IMR-90 (cell line): ENCODE measurements around the gene MLLT1. TPM values are rescaled to one million over a fixed set of nuclear protein-coding genes. Genes with fewer than 3 reads are reported as not detected.

ENCODE experiments used
- ATAC-seq: fragments of 200-7000 bp; cut with Tn5 transposase; 2 replicates; pipeline ENCODE4 v1.9.1; 2020; ENCODE audit warnings: low read depth, mild to moderate bottlenecking, moderate library complexity
- BruUV-seq: library from RNA; stranded (reverse); fragments of 400-500 nt; replicated peaks from 2 replicates; lab custom pipeline; 2021; lab: Mats Ljungman, UMichigan
- CTCF ChIA-PET: fragments of 300-600 bp; formaldehyde crosslinking; extraction: SDS; loops from one replicate; lab custom pipeline; 2021; ENCODE audit warnings: antibody characterized with exemption; lab: Yijun Ruan, JAX
- POLR2A ChIA-PET: fragments of 300-600 bp; sonication (Branson Sonifier 250); formaldehyde crosslinking; loops from one replicate; lab custom pipeline; 2022; ENCODE audit warnings: antibody characterized with exemption; ENCODE audit not compliant: unreplicated experiment; lab: Charles Lee
- DNase-seq: peaks from one replicate; pipeline ENCODE4 v3.0.0; 2013
- H2AFZ ChIP-seq: replicated peaks from 2 replicates; pipeline ENCODE3; 2013; ENCODE audit warnings: low read length, mild to moderate bottlenecking; ENCODE audit not compliant: poor library complexity
- H2AK5ac ChIP-seq: 2 replicates; pipeline ENCODE4 v1.6.1; 2013; ENCODE audit warnings: low read depth, low read length, inconsistent platforms
- H2AK9ac ChIP-seq: replicated peaks from 2 replicates; pipeline ENCODE3; 2013; ENCODE audit warnings: mild to moderate bottlenecking, low read depth, low read length, moderate library complexity; ENCODE audit not compliant: poor library complexity
- H2BK120ac ChIP-seq: 2 replicates; pipeline ENCODE4 v1.6.1; 2013; ENCODE audit warnings: low read depth, low read length, inconsistent platforms
- H2BK15ac ChIP-seq: 3 replicates; pipeline ENCODE4 v1.6.1; 2013; ENCODE audit warnings: low read depth, low read length, inconsistent platforms
- H2BK20ac ChIP-seq: 2 replicates; pipeline ENCODE4 v1.6.1; 2013; ENCODE audit warnings: low read depth, mild to moderate bottlenecking, inconsistent platforms, low read length, moderate library complexity
- H2BK5ac ChIP-seq: 2 replicates; pipeline ENCODE4 v1.6.1; 2013; ENCODE audit warnings: mild to moderate bottlenecking, low read depth, low read length, inconsistent platforms; ENCODE audit not compliant: poor library complexity, severe bottlenecking
- H3K14ac ChIP-seq: replicated peaks from 2 replicates; pipeline ENCODE4 v1.6.1; 2013; ENCODE audit warnings: low read depth, low read length, inconsistent platforms
- H3K18ac ChIP-seq: 2 replicates; pipeline ENCODE4 v1.6.1; 2013; ENCODE audit warnings: low read depth, low read length, control low read depth
- H3K23ac ChIP-seq: 2 replicates; pipeline ENCODE4 v1.6.1; 2013; ENCODE audit warnings: low read depth, low read length, inconsistent platforms
- H3K27ac ChIP-seq: 2 replicates; pipeline ENCODE4 v1.5.1; 2013; ENCODE audit warnings: mild to moderate bottlenecking, control low read depth, low read length; ENCODE audit not compliant: insufficient read depth
- H3K27me3 ChIP-seq: 2 replicates; pipeline ENCODE4 v1.6.1; 2013; ENCODE audit warnings: low read length; ENCODE audit not compliant: control insufficient read depth, insufficient read depth
- H3K36me3 ChIP-seq: 2 replicates; pipeline ENCODE4 v1.6.1; 2013; ENCODE audit warnings: low read length, mixed read lengths; ENCODE audit not compliant: control insufficient read depth, insufficient read depth
- H3K4ac ChIP-seq: 2 replicates; pipeline ENCODE4 v1.6.1; 2013; ENCODE audit warnings: low read depth, low read length, inconsistent platforms
- H3K4me1 ChIP-seq: 2 replicates; pipeline ENCODE4 v1.6.1; 2013; ENCODE audit warnings: low read length, mixed read lengths; ENCODE audit not compliant: control insufficient read depth, insufficient read depth
- H3K4me2 ChIP-seq: 2 replicates; pipeline ENCODE4 v1.6.1; 2013; ENCODE audit warnings: low read depth, mild to moderate bottlenecking, control low read depth, low read length, moderate library complexity
- H3K4me3 ChIP-seq: 2 replicates; pipeline ENCODE4 v1.5.1; 2013; ENCODE audit warnings: low read depth, mild to moderate bottlenecking, control low read depth, low read length, moderate library complexity; ENCODE audit not compliant: insufficient read depth
- H3K56ac ChIP-seq: 2 replicates; pipeline ENCODE4 v1.6.1; 2013; ENCODE audit warnings: low read length, inconsistent platforms; ENCODE audit not compliant: insufficient read depth; ENCODE audit errors: extremely low read depth
- H3K79me1 ChIP-seq, 2 experiments: 2 replicates each; pipeline ENCODE4 v1.6.1; 2013; ENCODE audit warnings: low read length in 2 of 2, inconsistent platforms in 1 of 2, low read depth in 1 of 2
- H3K9ac ChIP-seq: 2 replicates; pipeline ENCODE4 v1.6.1; 2013; ENCODE audit warnings: low read depth, low read length, control low read depth
- H3K9me1 ChIP-seq: 2 replicates; pipeline ENCODE4 v1.6.1; 2013; ENCODE audit warnings: low read length, inconsistent platforms; ENCODE audit not compliant: insufficient read depth
- H3K9me3 ChIP-seq: 2 replicates; pipeline ENCODE4 v1.6.1; 2013; ENCODE audit warnings: low read length; ENCODE audit not compliant: control insufficient read depth, insufficient read depth
- H4K20me1 ChIP-seq: 2 replicates; pipeline ENCODE4 v1.6.1; 2013; ENCODE audit warnings: low read length, inconsistent platforms; ENCODE audit not compliant: insufficient read depth
- H4K5ac ChIP-seq: 2 replicates; pipeline ENCODE4 v1.6.1; 2013; ENCODE audit warnings: mild to moderate bottlenecking, low read depth, low read length, control low read depth
- H4K8ac ChIP-seq, 2 experiments: 2 replicates each; pipeline ENCODE4 v1.6.1; 2013; ENCODE audit warnings: low read depth in 2 of 2, low read length in 2 of 2, control low read depth in 1 of 2, inconsistent platforms in 1 of 2
- H4K91ac ChIP-seq: 2 replicates; pipeline ENCODE4 v1.6.1; 2013; ENCODE audit warnings: low read depth, low read length, inconsistent platforms; ENCODE audit not compliant: insufficient read depth
- BHLHE40 ChIP-seq: fragments of 150-350 bp; IDR thresholded peaks from 2 replicates; pipeline ENCODE4 v1.6.1; 2016; ENCODE audit warnings: mild to moderate bottlenecking, low read depth, low read length
- CEBPB ChIP-seq: IDR thresholded peaks from 2 replicates; pipeline ENCODE4 v1.6.1; 2012; ENCODE audit warnings: low read depth, low read length, improper control_type of control experiment
- CHD1 ChIP-seq: IDR thresholded peaks from 2 replicates; pipeline ENCODE4 v1.6.1; 2012; ENCODE audit warnings: low read depth, low read length, improper control_type of control experiment
- CTCF ChIP-seq: conservative IDR thresholded peaks from 2 replicates; pipeline ENCODE4 v1.5.1; 2012; ENCODE audit warnings: mild to moderate bottlenecking, low read depth, low read length, improper control_type of control experiment
- ELK1 ChIP-seq: fragments of 150-350 bp; IDR thresholded peaks from 2 replicates; pipeline ENCODE4 v1.6.1; 2016; ENCODE audit warnings: low read depth, mild to moderate bottlenecking, low read length, moderate library complexity, borderline replicate concordance
- FOS ChIP-seq: fragments of 150-350 bp; IDR thresholded peaks from 2 replicates; pipeline ENCODE4 v1.6.1; 2016; ENCODE audit warnings: low read depth, low read length
- MAFK ChIP-seq: IDR thresholded peaks from 2 replicates; pipeline ENCODE4 v1.6.1; 2012; ENCODE audit warnings: low read depth, low read length, improper control_type of control experiment
- MAZ ChIP-seq: IDR thresholded peaks from 2 replicates; pipeline ENCODE4 v1.6.1; 2012; ENCODE audit warnings: low read depth, mild to moderate bottlenecking, low read length, improper control_type of control experiment, moderate library complexity, borderline replicate concordance
- MXI1 ChIP-seq: IDR thresholded peaks from 2 replicates; pipeline ENCODE4 v1.6.1; 2012; ENCODE audit warnings: low read depth, mild to moderate bottlenecking, low read length, moderate library complexity, borderline replicate concordance
- NFE2L2 ChIP-seq: fragments of 150-350 bp; IDR thresholded peaks from 2 replicates; pipeline ENCODE4 v1.6.1; 2016; ENCODE audit warnings: low read depth, mild to moderate bottlenecking, low read length
- POLR2A ChIP-seq: IDR thresholded peaks from 2 replicates; pipeline ENCODE4 v1.6.1; 2012; ENCODE audit warnings: mild to moderate bottlenecking, low read depth, low read length
- RAD21 ChIP-seq: IDR thresholded peaks from 2 replicates; pipeline ENCODE4 v1.6.1; 2012; ENCODE audit warnings: low read length, improper control_type of control experiment
- RCOR1 ChIP-seq: IDR thresholded peaks from 2 replicates; pipeline ENCODE4 v1.6.1; 2012; ENCODE audit warnings: mild to moderate bottlenecking, low read length, improper control_type of control experiment; ENCODE audit not compliant: insufficient replicate concordance
- RFX5 ChIP-seq: IDR thresholded peaks from 2 replicates; pipeline ENCODE4 v1.8.0; 2012; ENCODE audit warnings: low read depth, mild to moderate bottlenecking, low read length, moderate library complexity
- SMC3 ChIP-seq: fragments of 150-350 bp; IDR thresholded peaks from 2 replicates; pipeline ENCODE4 v1.6.1; 2016; ENCODE audit warnings: low read depth, mild to moderate bottlenecking, antibody characterized with exemption, low read length, moderate library complexity
- USF2 ChIP-seq: fragments of 150-350 bp; IDR thresholded peaks from 2 replicates; pipeline ENCODE4 v1.6.1; 2017; ENCODE audit warnings: mild to moderate bottlenecking, antibody characterized with exemption, low read length, low read depth
- WGBS, 2 experiments: methylation state at CpG; one replicate each; pipeline versions ENCODE4 v1.1.5 to v1.1.7; 2013; ENCODE audit warnings: missing lambda C conversion rate in 2 of 2; ENCODE audit not compliant: insufficient read length in 1 of 2; ENCODE audit errors: extremely low coverage in 2 of 2; 5-methylcytosine and 5-hydroxymethylcytosine counted together
- dilution Hi-C: fragments of 300-500 bp; cut with HindIII; formaldehyde crosslinking; loops from one replicate; pipeline ENCODE4 v1.14.3; 2018; ENCODE audit warnings: low sequenced_read_pairs; ENCODE audit not compliant: unreplicated experiment
- in situ Hi-C: fragments of 300-500 bp; cut with MboI; formaldehyde crosslinking; loops from 3 replicates; pipeline ENCODE4 v1.14.3; 2019; ENCODE audit warnings: low sequenced_read_pairs, inconsistent platforms, mixed read lengths
- intact Hi-C: fragments of 100-400 bp; cut with micrococcal nuclease; formaldehyde crosslinking; loops from 2 replicates; pipeline ENCODE4 v1.10.0; 2022
- polyA plus RNA-seq, 3 experiments: library from polyadenylated mRNA; depleted of rRNA; stranded (reverse); fragments of >200 nt; gene quantifications; 2 replicates each; pipeline ENCODE4 v1.2.3, GENCODE V29; 2012; ENCODE audit warnings: low replicate concordance in 1 of 3
- total RNA-seq: library from RNA; depleted of rRNA; stranded (reverse); fragments of >200 nt; gene quantifications from 2 replicates; pipeline ENCODE4 v1.2.3, GENCODE V29; 2012

Gene MLLT1
- total and polyA plus RNA-seq, 2 of the 4 experiments (the other 2 are of a cell fraction): 1.3 to 30.6 TPM

- in situ Hi-C loops (loop anchor here (10.0 kb wide), 1 partner anchor 55 kb away; no protein-coding TSS in a partner anchor), intact Hi-C loops (no loop called here), dilution Hi-C loops (no loop called here)
- Histone ChIP-seq H2BK120ac (no peak overlapping the region), H3K4me2 (no peak overlapping the region), H4K91ac (no peak overlapping the region), H4K20me1 (peaks cover 41% of the 10 kb centered on the region), H2BK20ac (no peak overlapping the region), H3K9ac (peak overlapping the region; percentile 88), H3K4me3 (peak overlapping the region; percentile 76), H2BK5ac (peak overlapping the region; percentile 25), H3K79me1 (peaks cover 19 to 47% of the 10 kb centered on the region in 2 experiments), H4K5ac (no peak overlapping the region), H3K4me1 (peaks cover 29% of the 10 kb centered on the region), H3K14ac (no peak overlapping the region), H2AFZ (peak overlapping the region; percentile 85), H3K27ac (peak overlapping the region; percentile 62), H4K8ac (no peak overlapping the region), H2BK15ac (no peak overlapping the region), H3K27me3 (no peaks in the 10 kb centered on the region), H3K4ac (no peak overlapping the region), H3K36me3 (peaks cover 3% of the 10 kb centered on the region; the same call in 1 of the 2 replicates), H3K18ac (no peak overlapping the region), H3K9me1 (peaks cover 31% of the 10 kb centered on the region), H3K9me3 (no peaks in the 10 kb centered on the region), H3K56ac (no peak overlapping the region), H3K23ac (no peak overlapping the region), H2AK9ac (peak overlapping the region; percentile 75), H2AK5ac (no peak overlapping the region)
- TF ChIP-seq CEBPB: no peak
- TF ChIP-seq MAFK: no peak
- no peak for TF ChIP-seq MXI1
- no peak for TF ChIP-seq BHLHE40
- TF ChIP-seq CTCF: no peak
- no peak for TF ChIP-seq FOS
- TF ChIP-seq USF2: no peak
- TF ChIP-seq RCOR1: no peak
- TF ChIP-seq SMC3: no peak
- no peak for TF ChIP-seq POLR2A
- TF ChIP-seq NFE2L2: no peak
- TF ChIP-seq MAZ: no peak
- TF ChIP-seq RFX5: no peak
- TF ChIP-seq RAD21: no peak
- no peak for TF ChIP-seq CHD1
- TF ChIP-seq ELK1: no peak
- 0% methylated on average over 2 of the region's 59 CpGs; no CpG with 5 or more reads in 1 of the 2 experiments for WGBS, 2 experiments
- CTCF ChIA-PET: interaction anchor here (1.2 kb wide), 1 partner anchor 61 kb away, joined by 3 read pairs; no protein-coding TSS in a partner anchor
- BruUV-seq: no TSS peak
- ATAC-seq (peak; percentile 52), DNase-seq (no peak)
- POLR2A ChIA-PET: no interaction called here
These were observed 200 bp downstream of the MLLT1 start for GRCh38 chr19:6279620-6279930.
